ENCODE measurements around the gene PTCH1.

Gene PTCH1

GRCh38 chr9:95446984-95447383, 69.8 kb downstream of the PTCH1 start:
- ChIA-PET POLR2A (no interaction called here), CTCF (interaction anchor here (1.5 kb wide), 1 partner anchor 14 kb away, joined by 3 read pairs; no protein-coding TSS in a partner anchor)
- TF ChIP-seq CTCF (IDR thresholded peaks at IDR 0.05; ENCODE audit: control extremely low read depth, extremely low read depth, low read depth, missing control alignments): no peak
- DNase-seq (ENCODE audit: extremely low spot score): no peak

GRCh38 chr9:95446259-95446658, 70.5 kb downstream of the PTCH1 start:
- POLR2A ChIA-PET: no interaction called here
- no peak for DNase-seq (ENCODE audit: extremely low spot score)
- TF ChIP-seq CTCF (IDR thresholded peaks at IDR 0.05; ENCODE audit: control extremely low read depth, extremely low read depth, low read depth, missing control alignments): no peak
- CTCF ChIA-PET: interaction anchor here (1.5 kb wide), 1 partner anchor 13 kb away, joined by 3 read pairs; no protein-coding TSS in a partner anchor

GRCh38 chr9:95444160-95444559, 72.6 kb downstream of the PTCH1 start:
- no peak for TF ChIP-seq CTCF (IDR thresholded peaks at IDR 0.05; ENCODE audit: control extremely low read depth, extremely low read depth, low read depth, missing control alignments)
- ChIA-PET CTCF (no interaction called here), POLR2A (no interaction called here)
- DNase-seq (ENCODE audit: extremely low spot score): no peak

GRCh38 chr9:95443301-95443700, 73.5 kb downstream of the PTCH1 start:
- no peak for TF ChIP-seq CTCF (IDR thresholded peaks at IDR 0.05; ENCODE audit: control extremely low read depth, extremely low read depth, low read depth, missing control alignments)
- ChIA-PET CTCF (no interaction called here), POLR2A (no interaction called here)
- no peak for DNase-seq (ENCODE audit: extremely low spot score)

- no peak for DNase-seq (ENCODE audit: extremely low spot score)
- ChIA-PET CTCF (interaction anchor here (0.8 kb wide), 1 partner anchor 10 kb away, joined by 3 read pairs; no protein-coding TSS in a partner anchor), POLR2A (no interaction called here)
- TF ChIP-seq CTCF (IDR thresholded peaks at IDR 0.05; ENCODE audit: control extremely low read depth, extremely low read depth, low read depth, missing control alignments): no peak
Measured at GRCh38 chr9:95441081-95441480, 75.7 kb downstream of the PTCH1 start.

- ChIA-PET CTCF (no interaction called here), POLR2A (no interaction called here)
- TF ChIP-seq CTCF (IDR thresholded peaks at IDR 0.05; ENCODE audit: control extremely low read depth, extremely low read depth, low read depth, missing control alignments): no peak
- DNase-seq (ENCODE audit: extremely low spot score): no peak
Measured at GRCh38 chr9:95440447-95440846, 76.3 kb downstream of the PTCH1 start.

All from GM10248 (cell line).